ENCODE measurements around the gene MYO1A.

DNA sequence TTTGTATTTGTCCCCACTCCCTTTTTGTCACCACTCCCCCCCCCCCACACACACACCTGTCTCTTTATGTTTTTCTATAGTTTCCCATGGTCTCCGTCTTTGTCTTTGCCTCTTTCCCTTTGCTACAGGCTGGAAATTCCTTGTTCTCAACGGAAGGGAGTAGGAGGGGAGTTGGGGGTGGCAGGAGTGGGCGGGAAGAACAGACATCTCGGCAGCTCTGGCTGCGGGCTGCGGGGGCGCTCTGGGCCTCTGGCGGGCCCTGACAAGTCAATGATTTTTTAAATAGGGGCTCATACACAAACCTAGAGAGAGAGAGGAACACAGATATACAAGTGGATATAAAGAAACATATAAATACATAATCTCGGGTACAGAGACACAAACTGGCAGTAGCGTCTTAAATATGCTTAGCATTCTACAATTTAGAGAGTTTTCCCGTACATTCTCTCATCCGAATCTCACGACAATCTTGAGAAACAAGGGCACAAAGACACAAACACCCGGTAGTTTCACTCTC lies 36.6 kb upstream of the MYO1A start:
- TF ChIP-seq ZNF776 (tag by site-specific recombination; IDR thresholded peaks at IDR 0.05; ENCODE audit: borderline replicate concordance), result no peak
- TF ChIP-seq, protein P1, sequence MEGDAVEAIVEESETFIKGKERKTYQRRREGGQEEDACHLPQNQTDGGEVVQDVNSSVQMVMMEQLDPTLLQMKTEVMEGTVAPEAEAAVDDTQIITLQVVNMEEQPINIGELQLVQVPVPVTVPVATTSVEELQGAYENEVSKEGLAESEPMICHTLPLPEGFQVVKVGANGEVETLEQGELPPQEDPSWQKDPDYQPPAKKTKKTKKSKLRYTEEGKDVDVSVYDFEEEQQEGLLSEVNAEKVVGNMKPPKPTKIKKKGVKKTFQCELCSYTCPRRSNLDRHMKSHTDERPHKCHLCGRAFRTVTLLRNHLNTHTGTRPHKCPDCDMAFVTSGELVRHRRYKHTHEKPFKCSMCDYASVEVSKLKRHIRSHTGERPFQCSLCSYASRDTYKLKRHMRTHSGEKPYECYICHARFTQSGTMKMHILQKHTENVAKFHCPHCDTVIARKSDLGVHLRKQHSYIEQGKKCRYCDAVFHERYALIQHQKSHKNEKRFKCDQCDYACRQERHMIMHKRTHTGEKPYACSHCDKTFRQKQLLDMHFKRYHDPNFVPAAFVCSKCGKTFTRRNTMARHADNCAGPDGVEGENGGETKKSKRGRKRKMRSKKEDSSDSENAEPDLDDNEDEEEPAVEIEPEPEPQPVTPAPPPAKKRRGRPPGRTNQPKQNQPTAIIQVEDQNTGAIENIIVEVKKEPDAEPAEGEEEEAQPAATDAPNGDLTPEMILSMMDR (tag by site-specific recombination; IDR thresholded peaks at IDR 0.05), result peak; percentile 63; the same call in 1 of the 2 replicates
- TF ChIP-seq SALL2 (tag by site-specific recombination; IDR thresholded peaks at IDR 0.05; ENCODE audit: borderline replicate concordance), result no peak
- TF ChIP-seq ZNF148 (tag by site-specific recombination; IDR thresholded peaks at IDR 0.05; ENCODE audit: borderline replicate concordance), result no peak
- TF ChIP-seq ZSCAN18 (tag by site-specific recombination; IDR thresholded peaks at IDR 0.05), result no peak
- no peak for TF ChIP-seq TRIM28 (IDR thresholded peaks at IDR 0.05; ENCODE audit: borderline replicate concordance, low read length)
- no peak for TF ChIP-seq ZNF768 (tag by site-specific recombination; IDR thresholded peaks at IDR 0.05)
- no peak for TF ChIP-seq ZNF561 (tag by site-specific recombination; IDR thresholded peaks at IDR 0.05; ENCODE audit: borderline replicate concordance)
- no peak for TF ChIP-seq ATF2 (tag by site-specific recombination; IDR thresholded peaks at IDR 0.05; ENCODE audit: low read depth)
- TF ChIP-seq ZNF121 (tag by site-specific recombination; IDR thresholded peaks at IDR 0.05), result no peak
- TF ChIP-seq SETDB1 (IDR thresholded peaks at IDR 0.05; ENCODE audit: insufficient read length, low read length), result no peak
- TF ChIP-seq ZNF747 (tag by site-specific recombination; IDR thresholded peaks at IDR 0.05), result no peak

All from HEK293 (cell line).